ENCODE data around the gene GCM1.
A peak's percentile ranks its signal among the peaks of the same experiment; 100 is the strongest.
"Not testable (repeated sequence)": the region's sequence is repeated elsewhere in the genome, so short reads cannot be mapped to it uniquely, and the experiment has no call there.

The GCM1 gene, protein sequence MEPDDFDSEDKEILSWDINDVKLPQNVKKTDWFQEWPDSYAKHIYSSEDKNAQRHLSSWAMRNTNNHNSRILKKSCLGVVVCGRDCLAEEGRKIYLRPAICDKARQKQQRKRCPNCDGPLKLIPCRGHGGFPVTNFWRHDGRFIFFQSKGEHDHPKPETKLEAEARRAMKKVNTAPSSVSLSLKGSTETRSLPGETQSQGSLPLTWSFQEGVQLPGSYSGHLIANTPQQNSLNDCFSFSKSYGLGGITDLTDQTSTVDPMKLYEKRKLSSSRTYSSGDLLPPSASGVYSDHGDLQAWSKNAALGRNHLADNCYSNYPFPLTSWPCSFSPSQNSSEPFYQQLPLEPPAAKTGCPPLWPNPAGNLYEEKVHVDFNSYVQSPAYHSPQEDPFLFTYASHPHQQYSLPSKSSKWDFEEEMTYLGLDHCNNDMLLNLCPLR

DNA sequence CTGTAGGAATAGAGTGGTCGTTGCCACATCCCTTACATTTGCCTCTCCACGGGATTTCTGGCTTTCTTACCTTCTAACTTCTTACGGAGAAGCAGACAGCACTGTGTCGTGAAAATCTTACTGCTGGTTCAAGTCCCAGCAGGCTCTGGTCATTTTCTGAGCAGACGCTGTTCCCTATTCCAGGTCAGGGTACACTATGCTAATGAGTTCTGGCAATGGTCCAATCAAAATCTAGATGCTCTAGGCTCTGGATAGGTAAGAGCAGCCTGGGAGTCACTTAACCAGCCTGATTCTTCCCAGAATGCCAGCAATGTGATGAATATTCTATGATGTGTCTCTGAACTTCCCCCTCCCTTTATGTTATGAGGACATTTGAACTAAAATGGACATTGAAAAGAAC is at the start of gene GCM1:
Gene GCM1, minus strand, starts transcription at position 158 of the 400 bp plus-strand sequence. CDS start 3,209 bp downstream, outside the sequence.
- no peak for DNase-seq

DNA sequence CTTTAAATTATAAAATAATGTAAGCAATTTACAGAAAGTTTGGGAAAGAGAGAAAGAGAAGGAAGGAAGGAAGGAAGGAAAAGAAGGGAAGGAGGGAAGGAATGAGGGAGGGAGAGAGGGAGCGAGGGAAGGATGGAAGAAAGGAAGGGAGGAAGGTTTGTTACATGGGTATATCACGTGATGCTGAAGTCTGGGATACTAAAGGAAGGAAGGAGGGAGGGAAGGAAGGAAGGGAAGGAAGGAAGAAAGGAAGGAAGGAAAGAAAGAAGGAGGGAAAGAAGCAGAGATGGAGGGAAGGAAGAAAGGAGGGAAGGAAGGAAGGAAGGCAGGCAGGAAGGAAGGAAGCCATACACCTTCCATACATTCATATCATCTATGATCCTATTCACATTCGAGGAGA is 48.9 kb upstream of the GCM1 start:
- no peak for DNase-seq

DNA sequence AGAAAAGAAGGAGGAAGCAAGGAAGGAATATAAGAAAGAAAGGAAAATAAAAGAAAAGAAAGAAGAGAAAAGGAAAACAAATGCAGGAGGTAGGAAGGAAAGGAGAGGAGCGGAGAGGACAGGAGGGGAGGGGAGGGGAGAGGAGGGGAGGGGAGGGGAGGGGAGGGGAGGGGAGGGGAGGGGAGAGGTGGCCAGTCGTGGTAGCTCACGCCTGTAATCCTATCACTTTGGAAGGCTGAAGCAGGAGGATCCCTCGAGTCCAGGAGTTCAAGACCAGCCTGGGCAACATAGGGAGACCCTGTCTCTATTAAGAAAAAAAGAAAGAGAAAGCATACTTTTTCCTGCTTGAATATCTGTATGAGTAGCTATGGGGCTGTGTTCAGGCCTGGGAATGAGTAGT is 46.4 kb upstream of the GCM1 start:
- DNase-seq, result no peak

DNA sequence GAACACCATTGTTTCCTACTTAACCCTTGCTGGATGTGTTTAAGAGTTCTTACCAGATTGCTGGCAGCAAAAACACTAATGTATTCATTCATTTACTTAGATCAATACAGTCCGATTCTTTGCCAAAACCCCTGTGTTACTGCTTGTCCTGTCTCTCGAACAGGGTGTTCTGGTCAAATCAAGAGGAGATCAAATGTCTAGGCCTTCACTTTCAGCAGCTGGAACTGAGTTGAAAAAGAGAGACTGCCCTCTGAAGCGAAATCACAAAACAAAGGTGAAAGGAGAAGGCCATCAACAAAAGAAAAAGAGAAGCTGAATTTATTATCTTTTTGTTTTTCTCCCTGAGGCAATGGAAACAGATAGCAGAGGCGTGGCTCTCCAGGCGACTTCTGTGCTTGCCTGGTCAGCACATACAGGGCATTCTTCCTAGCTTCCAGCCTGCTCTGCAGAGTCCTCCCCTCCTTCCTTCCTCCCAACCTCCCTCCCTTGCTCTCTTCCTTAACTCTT is 44.1 kb upstream of the GCM1 start:
- DNase-seq, result no peak

DNA sequence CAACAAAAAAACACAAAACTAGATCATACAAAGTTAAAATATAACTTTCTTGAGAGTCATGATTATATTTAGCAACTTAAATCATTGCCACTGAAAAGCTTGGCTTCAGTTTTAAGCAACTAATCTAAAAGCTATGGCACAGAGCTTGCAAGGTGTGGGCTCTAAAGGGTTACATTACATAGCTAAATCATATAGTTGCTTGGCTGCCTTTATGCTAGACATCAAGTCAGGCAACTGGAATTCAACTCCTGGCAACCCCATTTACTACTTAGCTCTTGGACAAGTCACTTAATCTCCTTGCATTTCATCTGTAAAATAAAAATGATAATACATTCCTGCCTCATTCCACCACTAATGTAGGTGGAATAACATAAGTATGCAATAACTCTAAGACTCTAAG is 40.9 kb upstream of the GCM1 start:
- no peak for DNase-seq

DNA sequence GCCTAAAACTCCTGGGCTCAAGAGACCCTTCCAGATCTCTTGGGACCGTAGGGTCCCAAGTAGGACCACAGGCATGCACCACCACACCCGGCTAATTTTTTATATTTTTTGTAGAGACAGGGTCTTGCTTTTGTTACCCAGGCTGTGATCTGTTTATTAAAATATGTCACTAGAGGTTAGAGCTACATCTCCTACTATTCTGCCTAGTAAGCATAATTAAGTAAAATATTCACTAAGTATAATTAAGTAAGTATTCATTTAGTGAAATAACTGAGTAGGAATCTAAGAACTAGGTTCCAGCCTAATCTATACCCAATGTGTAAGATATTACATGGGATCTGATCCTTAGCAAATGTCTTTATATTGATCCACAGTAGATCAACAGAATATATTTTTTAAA is 40.2 kb upstream of the GCM1 start:
- no peak for DNase-seq

DNA sequence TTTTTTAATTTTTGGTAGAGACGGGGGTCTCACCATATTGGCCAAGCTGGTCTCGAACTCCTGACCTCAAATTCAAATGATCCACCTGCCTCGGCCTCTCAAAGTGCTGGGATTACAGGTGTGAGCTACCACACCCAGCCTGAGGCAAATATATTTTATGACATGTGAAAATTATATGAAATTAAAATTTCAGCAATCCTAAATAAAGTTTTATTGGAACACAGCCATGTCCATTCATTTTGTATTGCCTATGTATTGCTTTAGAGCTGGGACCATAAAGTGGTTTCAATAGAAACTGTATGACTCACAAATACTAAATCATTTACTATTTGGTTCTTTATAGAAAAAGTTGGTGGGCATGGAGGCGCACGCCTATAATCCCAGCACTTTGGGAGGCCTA is 32.0 kb upstream of the GCM1 start:
- DNase-seq, result no peak

DNA sequence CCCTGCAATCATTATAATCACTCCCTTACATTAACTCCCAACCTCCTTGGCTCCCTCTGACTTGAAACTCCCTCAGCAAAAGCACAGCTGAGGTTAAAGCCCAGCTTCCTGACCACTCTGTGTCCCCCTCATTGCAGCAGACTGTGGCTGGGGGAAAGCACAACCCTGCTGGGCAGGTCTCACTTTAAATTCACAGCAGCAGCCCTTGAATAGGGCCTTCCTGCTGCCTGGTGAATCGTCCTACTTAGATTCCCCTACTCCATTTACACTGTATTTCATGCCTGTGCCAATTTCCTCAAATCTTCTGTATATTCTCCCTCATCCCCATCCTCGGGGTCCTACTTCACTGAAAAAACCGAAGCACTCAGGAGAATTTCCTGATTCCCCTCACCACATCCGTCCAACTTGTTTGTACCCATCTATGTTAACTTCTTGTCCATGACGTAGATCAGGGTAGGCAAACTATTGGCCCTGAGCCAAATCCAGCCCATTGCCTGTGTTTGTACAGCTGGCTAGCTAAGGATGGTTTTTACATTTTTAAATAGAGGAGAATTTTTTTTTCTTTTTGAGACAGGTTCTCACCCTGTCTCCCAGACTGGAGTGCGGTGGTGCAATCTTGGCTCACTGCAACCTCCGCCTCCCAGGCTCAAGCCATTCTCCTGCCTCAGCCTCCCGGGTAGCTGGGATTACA is 31.5 kb upstream of the GCM1 start:
- DNase-seq, result no peak

DNA sequence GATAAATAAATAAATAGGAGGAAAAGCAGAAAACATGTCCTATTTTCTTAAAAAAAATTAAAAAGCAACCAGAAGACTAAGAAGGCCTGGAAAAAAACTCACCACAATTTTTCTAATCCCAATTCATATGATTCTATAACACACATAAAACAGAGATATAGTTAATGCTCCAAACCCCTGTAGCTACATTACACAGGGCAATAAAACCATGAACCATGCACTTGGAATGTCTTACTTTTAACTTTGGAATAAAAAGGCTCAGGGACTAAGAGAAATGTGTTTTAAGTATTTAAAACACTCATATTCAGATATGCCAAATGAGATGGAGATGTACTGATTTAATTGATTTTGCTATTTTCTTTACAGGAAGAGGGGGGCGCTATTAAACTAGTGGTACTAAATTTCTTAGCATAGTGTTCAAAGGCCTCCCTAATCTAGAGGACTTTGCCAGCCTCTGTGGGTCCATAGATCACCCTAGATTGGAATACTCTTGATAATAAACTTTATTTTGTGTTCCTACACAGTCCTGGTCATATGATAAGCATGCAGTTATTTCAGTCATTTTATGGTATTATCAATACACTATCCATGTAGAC is 30.3 kb upstream of the GCM1 start:
- peak in 1 of 2 experiments; percentile 13 for DNase-seq

DNA sequence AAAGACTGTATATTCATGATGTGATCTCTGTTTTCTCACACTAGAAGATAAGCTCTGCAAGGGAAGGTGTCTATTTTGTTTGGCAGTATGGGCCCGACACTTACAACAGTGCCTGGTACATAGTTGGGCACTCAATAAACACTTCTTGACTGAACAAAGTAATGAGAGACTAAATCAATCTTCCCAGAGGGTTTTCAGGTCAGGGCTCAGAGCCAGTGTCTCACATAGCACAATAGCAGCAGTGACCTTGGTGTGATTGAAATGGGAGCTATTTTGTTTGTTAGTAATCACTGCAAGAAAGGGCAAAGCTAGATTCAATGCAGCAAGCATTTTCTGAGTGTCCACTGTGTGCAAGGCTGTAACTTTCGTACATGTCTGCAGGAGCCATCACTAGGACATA is 26.4 kb upstream of the GCM1 start:
- DNase-seq, result no peak

DNA sequence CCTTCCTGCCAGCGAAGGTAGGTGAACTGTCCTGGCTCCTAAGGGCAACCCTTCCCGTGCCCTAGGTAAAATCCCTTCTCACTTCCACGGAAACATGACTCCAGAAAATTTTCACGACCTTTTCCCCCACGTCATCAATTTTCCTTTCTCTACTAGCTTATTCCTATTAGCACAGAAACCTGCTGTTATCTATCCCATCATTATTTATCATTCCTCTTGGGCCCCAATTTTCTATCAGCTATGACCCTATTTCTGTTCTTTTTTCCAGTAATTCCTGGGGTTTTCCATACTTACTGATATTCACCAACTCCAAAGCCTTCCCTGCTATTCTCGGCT is 23.8 kb upstream of the GCM1 start:
- no peak for DNase-seq

DNA sequence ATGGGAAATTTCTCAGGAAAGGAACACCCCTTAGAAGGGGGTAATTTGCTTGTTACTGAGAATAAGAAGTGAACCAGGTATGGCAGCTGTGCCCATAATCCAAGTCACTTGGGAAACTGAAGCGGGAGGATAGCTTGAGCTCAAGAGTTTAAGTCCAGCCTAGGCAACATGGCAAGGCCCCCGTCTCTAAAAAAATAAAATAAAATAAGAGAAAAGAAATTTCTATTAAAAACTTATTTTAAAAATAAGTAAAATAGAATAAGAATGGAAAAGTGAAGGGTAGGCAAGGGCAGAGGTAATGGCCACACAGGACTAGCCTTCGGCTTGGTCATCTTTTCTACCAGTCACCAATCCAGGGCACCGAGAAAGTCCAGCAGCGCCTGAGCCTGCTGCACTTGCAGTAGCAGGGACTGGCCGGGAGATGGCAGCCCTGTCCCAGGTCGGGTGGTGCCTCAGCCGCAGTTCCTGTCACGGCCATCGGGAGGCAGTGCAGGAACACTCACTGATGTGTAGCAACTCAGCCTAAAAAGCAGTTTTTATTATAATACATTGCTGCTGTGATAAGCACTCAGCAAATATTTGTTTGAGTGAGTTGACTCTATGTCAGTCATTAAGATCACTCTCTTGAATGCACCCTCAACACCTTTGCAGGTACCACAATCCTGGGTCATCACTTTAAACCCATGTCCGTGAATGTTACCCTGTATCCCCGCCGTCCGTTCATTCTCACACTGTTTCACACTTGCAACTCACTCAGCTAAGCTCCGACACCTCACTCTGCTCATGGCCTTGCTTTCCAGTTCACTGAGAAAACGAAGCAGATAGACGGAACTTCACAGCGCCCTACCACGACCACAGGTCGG is 23.2 kb upstream of the GCM1 start:
- DNase-seq, result peak; percentile 82

DNA sequence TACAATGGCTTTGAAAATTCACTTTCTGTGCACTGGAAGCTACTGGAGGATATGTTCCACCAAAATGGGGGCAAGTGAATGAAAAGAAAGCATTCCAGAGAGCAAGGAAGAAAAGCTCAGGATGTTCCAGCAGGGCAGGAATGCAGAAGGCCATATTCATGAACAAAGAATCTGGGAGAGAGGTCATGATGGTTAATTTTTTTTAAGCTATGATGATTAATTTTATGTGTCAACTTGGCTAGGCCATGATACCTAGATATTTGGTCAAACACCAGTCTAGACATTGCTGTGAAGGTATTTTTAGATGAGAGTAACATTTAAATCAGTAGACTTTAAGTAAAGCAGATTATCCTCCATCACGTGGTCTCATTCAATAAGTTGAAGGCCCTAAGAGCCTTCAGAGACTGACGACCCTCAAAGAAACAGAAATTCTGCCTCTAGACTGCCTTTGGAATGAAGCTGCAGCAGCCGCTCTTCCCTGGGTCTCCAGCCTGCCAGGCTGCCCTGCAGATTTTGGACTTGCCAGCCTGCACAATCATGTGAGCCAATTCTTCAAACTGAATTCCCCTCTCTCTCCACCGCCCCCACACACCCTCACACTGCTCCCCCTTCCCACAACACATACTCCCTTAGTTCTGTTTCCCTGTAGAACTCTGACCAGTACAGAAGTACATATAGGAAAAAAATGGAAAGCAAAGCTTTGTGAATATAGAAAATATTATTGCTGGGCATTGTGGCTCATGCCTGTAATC is 20.1 kb upstream of the GCM1 start:
- no peak for DNase-seq

DNA sequence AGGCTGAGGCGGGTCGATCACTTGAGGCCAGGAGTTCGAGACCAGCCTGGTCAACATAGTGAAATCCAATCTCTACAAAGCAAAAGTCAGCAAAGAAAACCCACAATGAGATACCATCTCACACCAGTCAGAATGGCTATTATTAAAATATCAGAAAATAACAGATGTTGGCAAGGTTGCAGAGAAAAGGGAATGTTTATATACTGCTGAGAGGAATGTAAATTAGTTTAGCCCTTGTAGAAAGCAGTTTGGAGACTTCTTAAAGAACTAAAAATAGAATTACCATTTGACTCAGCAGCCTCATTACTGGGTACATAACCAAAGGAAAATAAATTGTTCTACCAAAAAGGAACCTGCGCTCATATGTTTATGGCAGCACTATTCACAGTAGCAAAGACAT is 16.7 kb upstream of the GCM1 start:
- no peak for DNase-seq

DNA sequence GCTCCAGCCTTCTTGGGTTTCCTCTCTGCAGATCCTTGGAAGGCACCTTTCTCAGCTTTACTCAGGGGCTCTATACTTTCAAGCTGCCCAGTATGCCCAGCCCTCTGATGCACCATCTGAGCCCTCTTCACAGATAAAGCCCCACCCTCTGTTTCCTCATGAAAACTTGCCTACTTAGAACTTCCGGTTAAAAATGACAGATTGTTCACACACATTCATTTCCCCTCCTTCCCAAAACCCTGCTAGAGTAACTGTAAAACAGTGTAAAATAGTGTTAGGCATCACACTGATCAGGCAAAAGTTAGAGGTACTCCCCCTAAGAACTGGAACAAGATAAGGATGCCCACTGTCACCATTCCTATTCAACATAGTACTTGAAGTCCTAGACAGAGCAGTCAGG is 14.0 kb upstream of the GCM1 start:
- DNase-seq, result peak in 1 of 2 experiments; percentile 18

DNA sequence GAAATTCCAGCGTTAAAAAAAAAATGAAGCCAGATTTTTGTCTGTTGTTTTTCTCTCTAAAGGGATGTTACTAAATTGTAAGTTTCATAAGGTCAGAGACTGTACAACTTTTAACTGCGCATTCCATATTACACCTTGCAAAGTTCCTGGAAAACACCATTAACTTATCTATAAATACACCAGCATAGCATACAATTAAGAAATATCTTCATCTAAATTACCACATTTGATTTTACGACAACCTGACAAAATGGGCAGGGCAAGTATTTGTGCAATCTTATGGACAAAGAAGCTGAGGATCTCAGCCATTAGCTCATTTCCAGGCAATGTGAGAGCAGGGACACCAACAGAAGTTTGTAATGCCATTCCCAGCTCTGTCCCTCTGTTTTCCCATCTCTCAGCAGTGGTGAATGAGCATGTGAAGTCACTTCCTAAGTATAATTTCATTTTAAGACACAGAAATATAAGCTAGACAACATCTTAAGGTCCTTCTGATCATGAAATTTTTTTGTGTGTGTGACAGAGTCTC is 12.9 kb upstream of the GCM1 start:
- DNase-seq, result no peak

DNA sequence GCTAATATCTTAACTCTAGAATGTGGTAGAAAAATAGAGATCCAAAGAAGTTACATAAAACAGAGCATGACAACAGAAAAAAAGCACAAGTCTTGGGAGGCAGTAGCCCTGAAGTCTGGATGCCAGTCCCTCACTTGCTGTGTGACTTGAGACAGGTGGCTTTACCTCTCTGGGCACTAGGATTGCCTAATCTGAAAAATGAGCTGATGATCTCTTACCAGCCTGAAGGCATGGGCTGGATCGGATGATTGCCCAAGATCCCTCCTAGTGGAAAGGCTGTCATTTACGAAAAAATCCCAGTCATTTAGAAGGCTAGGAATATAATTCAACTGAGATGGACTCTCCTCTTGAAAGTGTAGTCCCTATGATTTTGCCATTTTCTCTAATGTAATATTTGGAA is 10.9 kb upstream of the GCM1 start:
- no peak for DNase-seq

DNA sequence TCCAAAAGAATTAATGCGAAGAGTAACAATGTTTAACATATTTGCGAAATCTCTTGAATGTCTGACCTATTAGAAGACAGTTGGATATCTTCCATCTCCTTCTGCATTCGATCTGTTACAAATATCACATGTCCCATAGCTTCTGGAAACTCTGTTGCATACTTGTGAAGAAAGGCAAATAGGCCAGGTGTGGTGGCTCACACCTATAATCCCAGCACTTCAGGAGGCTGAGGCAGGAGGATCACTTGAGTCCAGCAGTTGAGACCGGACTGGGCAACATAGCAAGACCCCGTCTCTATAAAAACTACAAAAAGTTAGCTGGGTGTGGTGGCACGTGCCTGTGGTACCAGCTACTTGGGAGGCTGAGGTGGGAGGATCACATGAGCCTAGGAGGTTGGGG is 9.4 kb upstream of the GCM1 start:
- not testable (repeated sequence) for DNase-seq

DNA sequence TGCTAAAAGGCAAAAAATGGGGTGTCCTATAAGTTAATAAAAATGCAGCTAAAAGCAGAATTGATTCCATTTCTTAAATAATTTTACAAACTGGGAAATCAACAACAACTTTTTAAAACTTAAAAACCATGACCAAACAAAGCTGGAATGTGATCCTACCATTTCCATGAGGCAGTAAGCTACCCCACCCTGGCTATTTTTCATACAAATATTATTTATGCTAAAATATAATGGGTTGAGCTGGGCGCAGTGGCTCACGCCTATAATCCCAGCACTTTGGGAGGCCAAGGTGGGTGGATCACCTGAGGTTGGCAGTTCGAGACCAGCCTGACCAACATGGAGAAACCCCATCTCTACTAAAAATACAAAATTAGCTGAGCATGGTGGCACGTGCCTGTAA is 6.6 kb upstream of the GCM1 start:
- not testable (repeated sequence) for DNase-seq

DNA sequence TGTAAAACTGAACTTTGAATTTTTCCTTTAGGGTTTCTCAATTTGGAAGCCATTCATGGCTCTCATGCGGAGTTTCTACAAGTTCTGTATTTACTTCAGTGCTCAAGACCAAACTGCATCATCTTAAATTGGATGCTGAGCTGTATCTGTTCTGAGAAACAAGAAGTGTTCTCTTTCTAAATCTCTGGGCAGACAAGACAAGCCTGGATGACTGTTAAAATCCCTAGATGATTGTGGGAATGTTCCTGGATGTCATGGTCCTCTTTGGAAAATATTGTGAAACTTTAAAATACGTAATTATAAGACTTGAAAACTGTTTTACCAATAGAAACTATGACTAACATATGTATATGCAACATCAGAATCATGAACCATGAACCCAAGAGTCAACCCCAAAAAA is 6.2 kb upstream of the GCM1 start:
- DNase-seq, result no peak

DNA sequence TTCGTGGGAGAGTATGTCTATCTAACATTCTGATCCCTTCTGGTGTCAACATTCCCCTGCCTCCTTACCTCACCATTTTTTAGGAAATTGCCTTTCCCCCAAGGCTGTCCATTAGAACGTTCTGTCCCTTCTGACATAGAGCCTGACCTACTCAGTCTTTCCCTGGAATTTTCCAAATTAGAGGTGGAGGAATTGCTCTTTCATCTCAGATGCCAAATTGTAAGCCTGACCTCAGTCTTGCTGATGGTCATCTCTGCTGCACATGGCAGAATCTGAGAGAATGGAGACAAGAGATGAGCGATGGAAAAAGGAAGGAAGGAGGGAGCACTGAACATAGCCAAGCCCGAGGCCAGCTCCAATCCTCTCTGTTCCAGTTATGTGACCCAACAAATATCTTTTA is 5.4 kb upstream of the GCM1 start:
- no peak for DNase-seq

DNA sequence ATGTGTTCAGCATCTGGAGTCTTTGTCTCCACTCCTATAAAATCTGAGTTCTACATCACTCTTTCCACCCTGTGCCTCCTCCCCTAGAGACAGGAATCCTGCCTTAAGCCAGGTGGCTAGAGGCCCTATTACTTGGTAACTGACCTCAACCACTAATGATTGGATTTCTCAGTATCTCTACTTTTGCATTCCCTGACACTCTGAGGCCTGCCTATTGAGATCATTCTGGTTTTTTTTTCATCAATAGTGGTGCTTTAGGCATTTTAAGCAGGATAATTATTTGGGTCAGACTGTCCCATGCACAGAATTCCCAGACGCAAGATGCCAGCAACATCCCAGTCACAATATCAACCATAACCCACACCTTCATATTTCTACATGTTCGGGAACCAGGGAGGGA is 3.9 kb upstream of the GCM1 start:
- no peak for DNase-seq

Measured in AML-193 (cell line).